Thyroid gland (tissue), 4 donors: ENCODE data around the gene ATP6V0A1.

Source experiments
- CTCF ChIP-seq, 6 experiments: fragments of 200-600 bp in 3 of 6; fragments of 450-650 bp in 3 of 6; sonication (generic) in 3 of 6; IDR thresholded peaks; one replicate each; pipeline ENCODE4 v1.5.1; 2016 to 2019; ENCODE audit warnings: antibody characterized with exemption in 6 of 6, mild to moderate bottlenecking in 2 of 6, inconsistent platforms in 1 of 6, moderate library complexity in 1 of 6
- POLR2A ChIP-seq, 2 donors: fragments of 450-650 bp; IDR thresholded peaks; one replicate each; pipeline ENCODE4 v1.6.1; 2017; ENCODE audit warnings: antibody characterized with exemption in 2 of 2, mild to moderate bottlenecking in 2 of 2, moderate library complexity in 1 of 2

DNA sequence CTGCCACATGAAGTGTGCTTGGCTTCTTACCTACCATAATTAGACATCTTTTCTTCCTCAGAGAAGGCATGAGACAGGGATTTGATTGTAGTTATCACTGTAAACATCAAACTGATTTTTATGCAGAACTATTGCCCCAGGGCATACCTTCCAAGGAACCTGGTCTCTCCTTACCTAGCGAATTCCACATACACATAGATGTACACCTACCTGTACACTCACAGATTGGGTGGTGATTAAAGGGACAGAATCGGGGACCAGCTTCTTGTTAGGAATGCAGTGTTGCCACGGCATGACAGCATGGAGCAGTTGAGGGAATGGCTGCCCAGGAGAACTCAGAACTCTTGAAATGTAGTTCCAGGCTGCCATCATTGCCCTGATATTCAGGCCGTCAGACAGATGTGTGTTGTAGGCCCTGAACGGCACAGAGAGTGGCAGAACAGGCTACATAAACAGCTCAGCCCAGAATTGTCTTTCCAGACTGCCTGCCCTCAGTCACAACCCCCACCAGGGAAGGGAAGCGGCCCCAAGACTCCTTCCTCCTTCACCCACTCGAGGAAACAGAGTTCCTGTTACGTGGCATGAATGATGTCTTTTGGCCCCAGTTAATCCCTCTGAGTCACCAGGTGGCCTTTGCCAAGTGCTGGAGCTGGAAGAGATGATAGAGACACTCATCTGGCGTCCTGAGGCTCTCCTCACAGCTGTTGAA lies 59.5 kb downstream of the ATP6V0A1 start:
- TF ChIP-seq CTCF (IDR thresholded peaks at IDR 0.05) (no peak), POLR2A (IDR thresholded peaks at IDR 0.05) (no peak)
